ENCODE results near the gene TAPT1.

DNA sequence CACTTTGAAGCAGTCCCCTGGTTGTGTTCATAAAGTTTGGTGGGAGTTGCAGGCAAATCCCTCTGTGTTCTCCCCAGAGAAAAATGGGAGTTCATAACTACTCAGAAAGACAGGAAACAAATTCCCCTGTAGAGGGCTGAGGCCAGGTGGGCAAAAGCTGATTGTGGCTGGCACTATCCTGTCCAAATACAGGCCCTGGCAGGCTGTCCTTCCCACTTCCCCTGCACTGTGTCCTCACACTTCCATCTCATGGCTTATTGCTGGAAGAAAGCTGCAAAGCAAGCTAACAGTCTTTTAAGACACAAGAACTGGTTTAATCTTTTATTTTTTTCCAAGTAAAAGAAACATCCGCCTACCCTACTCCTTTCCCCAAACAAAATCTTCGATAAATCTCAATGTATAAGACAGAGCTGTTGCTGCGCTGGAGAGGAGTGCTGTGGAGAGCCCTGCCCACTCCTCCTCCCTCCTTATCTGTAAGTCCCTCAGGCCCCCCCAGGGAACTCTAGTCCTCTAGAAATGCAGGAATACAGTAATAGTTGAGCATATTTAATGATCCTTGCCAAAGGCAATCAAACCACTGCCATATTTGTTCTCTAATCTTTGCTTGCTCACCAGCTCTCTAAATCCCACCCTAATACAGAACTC lies 14.0 kb downstream of the TAPT1 start:
- no peak for TF ChIP-seq POLR2AphosphoS5 (IDR thresholded peaks at IDR 0.05; ENCODE audit: low read depth, low read length)
- no peak for TF ChIP-seq SIN3A (IDR thresholded peaks at IDR 0.05; ENCODE audit: borderline replicate concordance, insufficient read depth, low read length)
- TF ChIP-seq TAF1 (IDR thresholded peaks at IDR 0.05; ENCODE audit: borderline replicate concordance, insufficient read depth, low read length) = no peak
- TF ChIP-seq, protein P1, sequence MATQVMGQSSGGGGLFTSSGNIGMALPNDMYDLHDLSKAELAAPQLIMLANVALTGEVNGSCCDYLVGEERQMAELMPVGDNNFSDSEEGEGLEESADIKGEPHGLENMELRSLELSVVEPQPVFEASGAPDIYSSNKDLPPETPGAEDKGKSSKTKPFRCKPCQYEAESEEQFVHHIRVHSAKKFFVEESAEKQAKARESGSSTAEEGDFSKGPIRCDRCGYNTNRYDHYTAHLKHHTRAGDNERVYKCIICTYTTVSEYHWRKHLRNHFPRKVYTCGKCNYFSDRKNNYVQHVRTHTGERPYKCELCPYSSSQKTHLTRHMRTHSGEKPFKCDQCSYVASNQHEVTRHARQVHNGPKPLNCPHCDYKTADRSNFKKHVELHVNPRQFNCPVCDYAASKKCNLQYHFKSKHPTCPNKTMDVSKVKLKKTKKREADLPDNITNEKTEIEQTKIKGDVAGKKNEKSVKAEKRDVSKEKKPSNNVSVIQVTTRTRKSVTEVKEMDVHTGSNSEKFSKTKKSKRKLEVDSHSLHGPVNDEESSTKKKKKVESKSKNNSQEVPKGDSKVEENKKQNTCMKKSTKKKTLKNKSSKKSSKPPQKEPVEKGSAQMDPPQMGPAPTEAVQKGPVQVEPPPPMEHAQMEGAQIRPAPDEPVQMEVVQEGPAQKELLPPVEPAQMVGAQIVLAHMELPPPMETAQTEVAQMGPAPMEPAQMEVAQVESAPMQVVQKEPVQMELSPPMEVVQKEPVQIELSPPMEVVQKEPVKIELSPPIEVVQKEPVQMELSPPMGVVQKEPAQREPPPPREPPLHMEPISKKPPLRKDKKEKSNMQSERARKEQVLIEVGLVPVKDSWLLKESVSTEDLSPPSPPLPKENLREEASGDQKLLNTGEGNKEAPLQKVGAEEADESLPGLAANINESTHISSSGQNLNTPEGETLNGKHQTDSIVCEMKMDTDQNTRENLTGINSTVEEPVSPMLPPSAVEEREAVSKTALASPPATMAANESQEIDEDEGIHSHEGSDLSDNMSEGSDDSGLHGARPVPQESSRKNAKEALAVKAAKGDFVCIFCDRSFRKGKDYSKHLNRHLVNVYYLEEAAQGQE (IDR thresholded peaks at IDR 0.05; ENCODE audit: insufficient read depth in 1 of 2, low read depth in 2 of 2, low read length in 2 of 2) = no peak

All from PFSK-1 (cell line).